GM18505 (cell line): ENCODE measurements around the gene PCARE.

Source experiments
- ATAC-seq: cut with Tn5 transposase; IDR thresholded peaks from one replicate; pipeline ENCODE4 v1.9.1; 2021; ENCODE audit not compliant: unreplicated experiment
- POLR2A ChIP-seq: IDR thresholded peaks from 4 replicates; pipeline ENCODE4 v1.6.1; 2011; ENCODE audit warnings: borderline replicate concordance; ENCODE audit not compliant: insufficient read depth, insufficient read length; ENCODE audit errors: extremely low read depth

PCARE gene

GRCh38 chr2:29072971-29073725 is 1.2 kb downstream of the PCARE start:
- ATAC-seq = no peak
- TF ChIP-seq POLR2A = no peak

- no peak for ATAC-seq
- no peak for TF ChIP-seq POLR2A
Measured at GRCh38 chr2:29072251-29072650, 2.1 kb downstream of the PCARE start.

GRCh38 chr2:29071032-29071975 is 3.0 kb downstream of the PCARE start:
- no peak for TF ChIP-seq POLR2A
- no peak for ATAC-seq

- TF ChIP-seq POLR2A = no peak
- ATAC-seq = no peak
Measured at GRCh38 chr2:29070526-29070925, 3.8 kb downstream of the PCARE start.

GRCh38 chr2:29068513-29068912 is 5.8 kb downstream of the PCARE start:
- ATAC-seq = no peak
- TF ChIP-seq POLR2A = no peak

- TF ChIP-seq POLR2A = no peak
- ATAC-seq = no peak
Measured at GRCh38 chr2:29066997-29067605, 7.2 kb downstream of the PCARE start.

- no peak for ATAC-seq
- no peak for TF ChIP-seq POLR2A
Measured at GRCh38 chr2:29066271-29066860, 8.0 kb downstream of the PCARE start.

GRCh38 chr2:29065068-29065811 is 9.1 kb downstream of the PCARE start:
- no peak for ATAC-seq

GRCh38 chr2:29064746-29065067 is 9.6 kb downstream of the PCARE start:
- ATAC-seq = no peak
- no peak for TF ChIP-seq POLR2A

More at GRCh38 chr2:29065068-29065811, 9.1 kb downstream of the PCARE start:
- no peak for TF ChIP-seq POLR2A

- ATAC-seq = no peak
- no peak for TF ChIP-seq POLR2A
Measured at GRCh38 chr2:29064346-29064715, 10.0 kb downstream of the PCARE start.

GRCh38 chr2:29063646-29064345 is 10.5 kb downstream of the PCARE start:
- no peak for ATAC-seq
- no peak for TF ChIP-seq POLR2A

GRCh38 chr2:29063056-29063455 is 11.3 kb downstream of the PCARE start:
- no peak for ATAC-seq
- TF ChIP-seq POLR2A = no peak
